HG03558 (cell line): ENCODE measurements around the gene NRGN.
A peak's percentile ranks its signal among the peaks of the same experiment; 100 is the strongest.

Experiments used
- ATAC-seq: cut with Tn5 transposase; IDR thresholded peaks from one replicate; pipeline ENCODE4 v1.9.1; 2021; ENCODE audit warnings: moderate number of reproducible peaks; ENCODE audit not compliant: unreplicated experiment; ENCODE audit errors: extremely low read depth

Gene NRGN

GRCh38 chr11:124738713-124739478 lies 846 bp upstream of the NRGN start:
- ATAC-seq, result no peak

- ATAC-seq, result no peak
Measured at GRCh38 chr11:124740277-124740882, 638 bp downstream of the NRGN start.

DNA sequence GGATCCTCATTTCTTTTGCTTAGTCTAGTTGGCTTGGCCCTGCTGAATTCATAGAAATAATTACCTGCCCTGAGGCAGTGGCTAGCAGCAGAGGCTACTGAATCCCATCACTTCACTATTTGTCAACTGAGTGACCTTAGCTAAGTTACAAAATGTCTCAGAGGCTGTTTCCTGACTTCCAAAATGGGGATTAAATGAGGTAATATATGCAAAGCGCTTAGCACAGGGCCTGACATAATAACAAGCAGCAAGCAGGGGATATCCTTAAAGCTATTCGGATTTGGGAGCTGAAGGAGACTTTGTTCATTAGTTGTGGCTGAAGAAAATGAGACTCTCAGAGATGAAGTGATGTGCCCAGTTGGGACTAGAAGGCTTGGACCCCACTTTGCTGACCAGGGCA lies 2.8 kb downstream of the NRGN start:
- ATAC-seq, result no peak

- ATAC-seq, result no peak
Measured at GRCh38 chr11:124743050-124743449, 3.3 kb downstream of the NRGN start.

DNA sequence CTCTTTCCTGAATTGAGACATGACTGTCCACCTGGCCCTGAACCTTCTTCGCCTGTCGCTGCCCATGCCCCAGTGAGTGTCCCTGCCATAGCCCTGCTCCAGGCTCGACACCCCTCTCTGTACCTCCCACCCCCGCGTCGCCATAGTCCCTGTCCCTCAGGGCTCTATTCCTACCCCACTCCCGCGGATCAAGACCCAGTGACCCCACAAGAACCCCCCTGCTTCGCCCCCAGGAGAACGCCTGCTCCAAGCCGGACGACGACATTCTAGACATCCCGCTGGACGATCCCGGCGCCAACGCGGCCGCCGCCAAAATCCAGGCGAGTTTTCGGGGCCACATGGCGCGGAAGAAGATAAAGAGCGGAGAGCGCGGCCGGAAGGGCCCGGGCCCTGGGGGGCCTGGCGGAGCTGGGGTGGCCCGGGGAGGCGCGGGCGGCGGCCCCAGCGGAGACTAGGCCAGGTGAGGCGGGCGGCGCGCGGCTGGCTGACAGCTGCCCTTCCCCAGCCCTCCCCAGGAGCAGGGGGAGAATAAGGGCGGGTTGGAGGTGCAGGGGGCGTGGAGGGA lies 5.6 kb downstream of the NRGN start:
- no peak for ATAC-seq

- no peak for ATAC-seq
Measured at GRCh38 chr11:124745835-124746620, 6.3 kb downstream of the NRGN start.

GRCh38 chr11:124746621-124747243 lies 7.0 kb downstream of the NRGN start:
- peak; percentile 77 for ATAC-seq

DNA sequence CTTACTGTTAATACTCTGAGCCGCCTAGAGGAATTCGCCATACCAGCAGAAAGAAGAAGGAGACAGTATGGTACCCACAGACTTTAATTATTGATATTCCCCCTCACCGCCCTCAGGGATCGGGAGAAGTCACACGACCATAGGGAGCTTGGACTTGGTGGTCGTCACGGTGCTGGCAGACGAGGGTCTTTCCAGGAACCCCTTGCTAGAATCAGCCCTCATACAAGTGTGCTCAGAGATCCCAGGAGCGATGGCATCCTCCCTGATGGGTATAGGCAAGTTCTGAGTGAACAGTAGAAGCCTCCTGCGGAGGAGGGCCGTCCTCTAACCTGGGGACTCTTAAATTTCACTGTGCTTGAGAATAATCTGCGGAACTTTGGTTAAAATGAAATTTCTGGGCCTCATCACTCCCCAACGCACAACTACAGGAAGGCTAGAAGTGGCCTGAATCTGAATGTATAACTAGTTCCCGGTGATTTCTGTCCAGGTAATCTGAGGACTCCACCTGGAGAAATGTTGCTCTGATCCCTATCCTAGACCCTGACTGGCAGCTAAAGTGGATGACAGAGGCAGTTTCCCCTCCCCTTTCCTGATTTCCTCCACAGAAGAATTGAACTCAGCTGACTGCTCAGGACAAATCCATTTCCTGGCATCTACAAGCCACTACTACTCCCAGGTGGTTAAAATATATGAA lies 7.8 kb downstream of the NRGN start:
- ATAC-seq, result no peak

DNA sequence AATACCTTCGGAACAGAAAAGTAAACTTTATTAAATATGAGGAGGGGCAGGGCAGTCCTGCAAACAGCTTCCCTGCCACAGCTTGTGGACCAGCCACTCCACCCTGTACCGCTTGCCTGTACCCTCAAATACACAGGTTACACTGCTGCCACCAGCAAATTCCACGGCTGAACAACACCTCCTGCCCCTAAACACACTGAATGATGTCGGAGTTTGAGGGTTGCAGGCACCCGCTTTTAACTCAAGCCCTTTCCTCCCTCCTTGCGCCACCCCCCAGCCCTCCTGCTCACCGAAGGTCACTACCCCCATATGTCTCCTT lies 8.3 kb downstream of the NRGN start:
- ATAC-seq, result no peak

DNA sequence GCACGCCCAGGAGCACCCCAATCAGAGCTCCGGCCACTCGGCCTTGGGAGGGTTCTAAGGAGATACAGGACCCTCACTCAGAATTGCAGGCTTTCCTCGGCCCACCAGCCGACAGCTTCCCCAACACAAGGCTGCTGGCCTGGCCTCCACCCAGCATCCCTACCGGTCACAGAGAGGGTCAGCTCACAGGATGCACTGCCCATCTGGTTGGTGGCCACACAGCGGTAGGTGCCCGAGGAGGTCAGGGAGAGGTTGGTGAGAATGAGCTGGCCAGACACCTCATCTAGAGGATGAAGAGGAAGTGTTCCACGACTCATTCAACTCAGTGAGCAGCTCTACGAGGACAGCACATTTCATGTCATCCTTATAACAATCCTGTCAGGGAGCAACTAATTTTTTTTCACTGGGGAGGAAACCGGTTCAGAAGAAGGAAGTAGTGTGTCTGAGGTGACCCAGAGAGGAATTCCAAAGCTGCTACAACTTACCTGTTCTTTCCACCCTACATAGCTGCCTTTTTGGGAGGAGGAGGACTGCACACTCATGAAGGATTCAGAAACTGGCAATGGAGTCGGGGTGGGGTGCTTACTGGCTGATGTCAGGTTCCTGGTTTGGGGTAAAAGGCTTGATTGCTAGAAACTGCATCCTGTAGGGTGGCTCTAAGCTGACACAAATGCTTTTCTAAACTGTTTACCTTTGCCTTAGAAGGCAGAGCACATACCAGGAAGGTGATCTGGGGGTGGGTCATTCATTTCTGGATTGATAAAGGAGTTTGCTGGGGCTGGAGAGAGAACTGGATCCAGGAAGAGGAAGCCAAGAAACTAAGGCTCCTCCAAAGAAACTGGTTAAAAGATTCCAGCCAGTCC lies 9.0 kb downstream of the NRGN start:
- no peak for ATAC-seq

DNA sequence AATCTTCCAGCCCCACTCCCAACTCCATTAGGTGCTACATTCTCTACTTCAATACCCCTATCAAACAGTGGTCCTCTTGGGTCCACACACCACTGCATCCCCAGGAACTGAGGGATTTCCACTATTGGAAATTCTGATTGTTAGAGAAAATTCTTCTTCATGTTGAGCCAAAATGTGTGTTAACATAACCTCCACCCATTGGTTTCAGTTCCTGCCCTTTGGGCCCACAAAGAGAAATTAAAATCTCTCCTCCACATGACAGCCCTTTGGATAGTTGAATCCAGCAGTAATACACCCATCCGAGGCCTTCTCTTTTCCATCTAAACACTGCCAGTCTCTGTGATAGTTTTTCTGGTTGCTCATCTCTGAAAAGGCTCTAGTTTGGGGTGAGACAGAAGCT lies 10.2 kb downstream of the NRGN start:
- no peak for ATAC-seq

- ATAC-seq, result no peak
Measured at GRCh38 chr11:124751391-124751740, 11.6 kb downstream of the NRGN start.

GRCh38 chr11:124751741-124752470 lies 12.2 kb downstream of the NRGN start, which contains the start of gene VSIG2:
Gene VSIG2 (minus strand): TSS chr11:124752255. CDS start chr11:124752137, 118 bp downstream.
- no peak for ATAC-seq

- ATAC-seq, result no peak
Measured at GRCh38 chr11:124752471-124753102, 12.8 kb downstream of the NRGN start.

- no peak for ATAC-seq
Measured at GRCh38 chr11:124753205-124753604, 13.5 kb downstream of the NRGN start.

DNA sequence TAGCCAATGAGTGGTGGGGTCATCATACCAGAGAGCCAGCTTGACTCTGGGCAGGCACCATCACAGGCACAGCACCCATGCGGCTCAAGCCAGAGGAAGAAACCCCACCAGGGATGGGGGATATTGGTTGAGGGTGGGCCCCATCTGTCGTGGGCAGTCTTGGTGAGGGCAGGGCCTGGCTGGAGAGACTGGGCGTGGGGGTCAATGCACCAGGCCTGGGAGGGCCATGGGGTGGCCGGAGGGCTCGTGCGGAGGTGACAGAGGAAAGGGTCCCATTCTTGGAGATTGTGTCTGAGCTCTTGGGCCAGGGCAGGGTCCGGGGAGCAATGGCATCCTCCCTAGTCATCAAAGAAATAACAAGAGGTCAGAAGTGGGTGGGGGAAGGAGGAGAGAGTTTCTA lies 13.9 kb downstream of the NRGN start:
- ATAC-seq, result no peak

DNA sequence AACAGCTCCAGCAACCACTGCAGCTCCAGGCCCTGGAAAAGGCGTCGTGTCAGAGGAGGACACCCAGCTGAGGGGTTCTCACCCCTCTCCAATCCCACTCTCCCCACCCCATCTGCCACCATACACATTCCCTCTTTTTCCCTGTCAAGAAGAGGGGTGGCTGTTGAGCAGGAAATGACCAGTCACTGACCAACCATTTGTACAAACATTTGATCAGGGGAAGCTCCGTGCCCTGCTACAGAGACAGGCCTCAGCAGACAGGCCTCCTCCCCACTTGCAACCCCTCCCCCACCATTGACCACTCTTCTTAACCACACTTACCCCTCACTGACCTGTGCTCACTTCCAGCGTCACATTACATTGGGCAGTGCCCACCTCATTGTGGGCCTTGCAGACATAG lies 14.6 kb downstream of the NRGN start:
- ATAC-seq, result no peak

DNA sequence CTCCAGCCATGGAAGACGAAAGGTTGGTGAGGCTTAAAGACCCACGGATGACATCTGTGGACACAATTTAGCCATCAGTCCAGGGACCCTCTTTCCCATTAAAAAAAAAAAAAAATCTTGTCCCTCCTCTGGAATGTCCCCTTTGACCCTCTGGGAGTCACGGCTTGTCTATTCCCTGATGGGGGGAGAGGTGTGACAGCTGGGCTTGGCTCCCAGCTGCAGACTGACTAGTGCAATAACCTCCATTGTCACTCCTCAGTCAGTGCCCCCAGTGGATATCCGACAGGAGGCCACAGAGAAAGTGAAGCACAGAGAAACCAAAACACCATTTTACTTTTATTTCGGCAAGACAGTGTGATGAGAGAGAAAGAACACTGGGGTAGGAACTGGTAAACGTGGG lies 15.0 kb downstream of the NRGN start:
- ATAC-seq, result no peak
